Measurements from ENCODE around the gene TMEM234. TPM values are rescaled to one million over a fixed set of nuclear protein-coding genes. Genes with fewer than 3 reads are reported as not detected.

The TMEM234 gene
- total and polyA plus RNA-seq, 2 of the 13 experiments (the other 11 are each of a cell fraction or from before 2014, with no cell fraction given) = 6.1 to 9.0 TPM

- TF ChIP-seq YEATS2 (CRISPR knock-in tag; IDR thresholded peaks at IDR 0.05; ENCODE audit: borderline replicate concordance) (no peak), RFXANK (CRISPR knock-in tag; IDR thresholded peaks at IDR 0.05) (no peak), FIP1L1 (IDR thresholded peaks at IDR 0.05; ENCODE audit: borderline replicate concordance, insufficient read depth, low read depth, low read length) (no peak), HDAC2 (CRISPR knock-in tag; IDR thresholded peaks at IDR 0.05) (no peak), PTBP1 (IDR thresholded peaks at IDR 0.05; ENCODE audit: low read depth, low read length, poor library complexity, severe bottlenecking) (no peak), TRIM22 (IDR thresholded peaks at IDR 0.05) (no peak), PRDM4 (CRISPR knock-in tag; IDR thresholded peaks at IDR 0.05; ENCODE audit: borderline replicate concordance) (no peak), ZNF33A (CRISPR knock-in tag; IDR thresholded peaks at IDR 0.05; ENCODE audit: borderline replicate concordance) (no peak), ADNP (CRISPR knock-in tag; IDR thresholded peaks at IDR 0.05) (no peak), ZFP82 (CRISPR knock-in tag; IDR thresholded peaks at IDR 0.05; ENCODE audit: borderline replicate concordance) (no peak), ZFP36L1 (CRISPR knock-in tag; IDR thresholded peaks at IDR 0.05) (peak; percentile 51; the same call in 1 of the 2 replicates), PLSCR1 (CRISPR knock-in tag; IDR thresholded peaks at IDR 0.05; ENCODE audit: borderline replicate concordance) (no peak), ATF5 (CRISPR knock-in tag; IDR thresholded peaks at IDR 0.05; ENCODE audit: low read depth) (no peak), ZNF790 (CRISPR knock-in tag; IDR thresholded peaks at IDR 0.05; ENCODE audit: borderline replicate concordance) (no peak; the same call in 1 of the 2 replicates), ZNF562 (CRISPR knock-in tag; IDR thresholded peaks at IDR 0.05; ENCODE audit: borderline replicate concordance) (no peak), GTF2F1 (IDR thresholded peaks at IDR 0.05; ENCODE audit: low read length) (no peak), HHEX (CRISPR knock-in tag; IDR thresholded peaks at IDR 0.05) (no peak), ARNTL (CRISPR knock-in tag; IDR thresholded peaks at IDR 0.05) (peak; percentile 44; the same call in 1 of the 2 replicates), NFE2L2 (IDR thresholded peaks at IDR 0.05; ENCODE audit: low read length) (no peak), HDAC6 (IDR thresholded peaks at IDR 0.05; ENCODE audit: low read depth, low read length) (no peak), HOXA9 (CRISPR knock-in tag; IDR thresholded peaks at IDR 0.05; ENCODE audit: borderline replicate concordance) (no peak), DBP (CRISPR knock-in tag; IDR thresholded peaks at IDR 0.05; ENCODE audit: not compliant biosample characterization) (no peak)
Observed at GRCh38 chr1:32241001-32241763, 19.0 kb upstream of the TMEM234 start (continued).
